Renal cortex interstitium (tissue), 11 donors: ENCODE data around the gene TOR1A. TPM values are rescaled to one million over a fixed set of nuclear protein-coding genes. Genes with fewer than 3 reads are reported as not detected.

ENCODE experiments used
- DNase-seq, 11 donors: peaks; one replicate each; pipeline ENCODE4 v3.0.0-alpha.2; 2013; ENCODE audit warnings: low read depth in 9 of 11, low spot score in 4 of 11; ENCODE audit errors: extremely low read depth in 1 of 11
- polyA plus RNA-seq, 3 donors: library from polyadenylated mRNA; unstranded; fragments of 120-200 nt; gene quantifications; one replicate each; pipeline ENCODE4 v1.2.1, GENCODE V29; 2013; ENCODE audit not compliant: insufficient read length in 3 of 3

The TOR1A gene
- polyA plus RNA-seq, 3 donors = 40.2 to 43.4 (median 41.2) TPM

DNA sequence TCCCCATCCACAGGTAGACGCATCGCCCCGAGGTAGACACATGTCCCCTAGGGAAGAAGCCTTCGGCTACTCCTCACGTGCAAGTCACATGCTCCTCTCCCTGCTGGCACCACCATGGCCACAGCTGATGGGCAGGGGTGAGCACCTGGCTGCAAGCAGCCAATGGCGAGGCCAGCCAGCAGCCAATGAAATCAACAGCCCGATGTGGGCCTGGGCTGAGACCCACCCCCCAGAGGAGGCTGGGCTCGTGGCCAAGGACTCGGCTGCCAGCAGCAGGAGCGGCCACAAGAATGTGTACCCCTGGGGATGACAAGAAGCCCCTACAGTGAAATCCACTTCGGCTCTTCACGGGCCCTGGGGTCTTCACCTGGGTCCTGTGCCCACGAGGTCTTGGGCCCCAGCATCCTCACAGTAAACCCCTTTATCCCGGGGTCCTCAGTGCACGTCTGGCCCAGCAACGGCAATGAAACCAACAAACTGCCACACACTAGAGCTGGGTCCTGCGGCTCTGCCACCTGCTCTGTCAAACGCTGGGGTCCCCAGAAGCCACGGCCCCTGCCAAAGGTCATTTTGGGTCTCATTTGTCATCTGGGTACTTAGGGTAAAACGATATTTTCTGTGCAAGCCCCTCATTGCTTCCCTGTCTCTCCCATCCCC lies 49.0 kb downstream of the TOR1A start:
- DNase-seq = no peak

- no peak for DNase-seq
These were observed 50.5 kb downstream of the TOR1A start for GRCh38 chr9:129773262-129774048.

GRCh38 chr9:129770741-129771140 lies 53.2 kb downstream of the TOR1A start:
- no peak for DNase-seq

- no peak for DNase-seq
These were observed 54.3 kb downstream of the TOR1A start for GRCh38 chr9:129769669-129770068.

DNA sequence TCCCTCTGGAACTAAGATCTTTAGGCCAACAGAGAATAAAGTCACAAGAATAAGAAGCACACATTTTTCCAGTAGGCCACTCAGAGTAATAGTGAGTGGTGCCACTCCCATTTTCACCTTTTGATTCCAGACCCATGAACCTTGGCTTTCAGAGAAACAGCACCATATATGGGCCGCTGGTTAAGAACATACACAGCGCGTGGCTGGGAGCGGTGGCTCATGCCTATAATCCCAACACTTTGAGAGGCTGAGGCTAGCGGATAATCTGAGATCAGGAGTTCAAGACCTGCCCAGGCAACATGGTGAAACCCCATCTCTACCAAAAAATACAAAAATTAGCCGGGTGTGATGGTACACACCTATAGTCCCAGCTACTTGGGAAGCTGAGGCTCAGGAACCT lies 55.5 kb downstream of the TOR1A start:
- DNase-seq = no peak

DNA sequence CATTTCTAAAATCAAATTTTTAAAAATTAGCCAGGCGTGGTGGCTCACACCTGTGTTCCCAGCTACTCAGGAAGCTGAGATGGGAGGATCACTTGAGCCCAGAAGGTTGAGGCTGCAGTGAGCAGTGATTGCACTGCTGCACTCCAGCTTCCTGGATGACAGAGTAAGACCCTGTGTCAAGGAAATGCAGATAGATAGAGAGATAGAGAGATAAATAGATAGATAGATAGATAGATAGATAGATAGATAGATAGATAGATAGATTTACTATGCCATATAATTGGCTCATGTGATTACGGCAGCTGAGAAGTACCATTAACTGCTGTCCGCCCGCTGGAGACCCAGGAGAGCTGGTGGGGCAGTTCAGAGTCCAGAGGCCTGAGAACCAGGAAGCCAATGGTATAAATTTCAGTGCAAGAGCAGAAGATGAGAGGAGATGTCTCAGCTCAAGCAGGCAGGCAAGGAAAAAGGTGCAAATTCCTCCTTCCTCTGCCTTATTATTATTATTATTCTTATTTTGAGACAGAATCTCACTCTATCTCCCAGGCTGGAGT lies 58.1 kb downstream of the TOR1A start:
- DNase-seq = no peak

GRCh38 chr9:129762985-129763926 lies 60.7 kb downstream of the TOR1A start:
- no peak for DNase-seq

Other genes with a start within 250 kb of the TOR1A start
- 1 to 10 TPM in 1 of 3 donors, under 1 TPM in 1, not detected in 1; 0.69 to 1.4 TPM for gene C9orf50, start 203.0 kb downstream of the TOR1A start, polyA plus RNA-seq
- gene NTMT1, start 198.0 kb downstream of the TOR1A start, polyA plus RNA-seq = 10 to 100 TPM; 28.5 to 38.1 (median 32.6) TPM
- 10 to 100 TPM; 15.4 to 21.3 (median 19.4) TPM for gene ASB6, start 182.0 kb downstream of the TOR1A start, polyA plus RNA-seq
- 1 to 10 TPM in 2 of 3 donors, under 1 TPM in 1; 0.87 to 1.3 (median 1.1) TPM for gene PRRX2, start 158.5 kb downstream of the TOR1A start, polyA plus RNA-seq
- gene PTGES, start 71.1 kb downstream of the TOR1A start, polyA plus RNA-seq = 1 to 10 TPM; 3.4 to 5.0 (median 4.0) TPM
- gene TOR1B, start 21.0 kb downstream of the TOR1A start, polyA plus RNA-seq = 10 to 100 TPM; 19.4 to 23.9 (median 21.6) TPM
- gene C9orf78, start 11.1 kb upstream of the TOR1A start, polyA plus RNA-seq = 10 to 100 TPM; 68.4 to 87.6 (median 81.4) TPM
- 10 to 100 TPM; 17.1 to 25.9 (median 21.8) TPM for gene USP20, start 11.3 kb upstream of the TOR1A start, polyA plus RNA-seq
- 10 to 100 TPM; 48.3 to 48.7 (median 48.3) TPM for gene FNBP1, start 219.1 kb upstream of the TOR1A start, polyA plus RNA-seq
- gene GPR107, start 229.8 kb upstream of the TOR1A start, polyA plus RNA-seq = 10 to 100 TPM; 56.1 to 57.8 (median 56.2) TPM